Progenitor cell of endocrine pancreas (in vitro differentiated cells): Measurements from ENCODE around the gene KIF15. TPM values are rescaled to one million over a fixed set of nuclear protein-coding genes. Genes with fewer than 3 reads are reported as not detected.

Experiments used
- DNase-seq: peaks from one replicate; pipeline ENCODE4 v3.0.0; 2021; ENCODE audit warnings: low spot score; ENCODE audit not compliant: unreplicated experiment
- H3K27ac Mint-ChIP-seq: 2 replicates; pipeline ENCODE4 v1.8.0; 2021; ENCODE audit warnings: mild to moderate bottlenecking, moderate library complexity, mixed read lengths
- H3K27me3 Mint-ChIP-seq: 2 replicates; pipeline ENCODE4 v1.8.0; 2021; ENCODE audit warnings: mixed read lengths
- H3K36me3 Mint-ChIP-seq: 2 replicates; pipeline ENCODE4 v1.8.0; 2022; ENCODE audit warnings: mixed read lengths; ENCODE audit not compliant: insufficient read depth
- H3K4me1 Mint-ChIP-seq: 2 replicates; pipeline ENCODE4 v1.8.0; 2021; ENCODE audit warnings: low read depth, mixed read lengths
- H3K4me3 Mint-ChIP-seq: 2 replicates; pipeline ENCODE4 v1.8.0; 2021; ENCODE audit warnings: low read depth, mild to moderate bottlenecking, moderate library complexity, mixed read lengths
- H3K9me3 Mint-ChIP-seq: 2 replicates; pipeline ENCODE4 v1.8.0; 2021; ENCODE audit warnings: low read depth, mixed read lengths
- CTCF ChIP-seq: fragments of 200-600 bp; sonication (generic); IDR thresholded peaks from one replicate; pipeline ENCODE4 v1.5.0; 2021; ENCODE audit warnings: antibody characterized with exemption, mild to moderate bottlenecking; ENCODE audit not compliant: unreplicated experiment
- total RNA-seq: library from RNA; stranded (reverse); gene quantifications from 2 replicates; pipeline ENCODE4 v1.2.1, GENCODE V29; 2021

KIF15 gene
- total RNA-seq, 1 donor from 2014 or later = 21.4 TPM

GRCh38 chr3:44886561-44886960 lies 125.0 kb downstream of the KIF15 start:
- Mint-ChIP-seq H3K27me3 (peaks cover 16% of the 10 kb centered on the region), H3K36me3 (no peaks in the 10 kb centered on the region), H3K4me1 (no peaks in the 10 kb centered on the region), H3K9me3 (no peaks in the 10 kb centered on the region), H3K27ac (no peak overlapping the region), H3K4me3 (no peak overlapping the region)
- DNase-seq = no peak
- no peak for TF ChIP-seq CTCF

DNA sequence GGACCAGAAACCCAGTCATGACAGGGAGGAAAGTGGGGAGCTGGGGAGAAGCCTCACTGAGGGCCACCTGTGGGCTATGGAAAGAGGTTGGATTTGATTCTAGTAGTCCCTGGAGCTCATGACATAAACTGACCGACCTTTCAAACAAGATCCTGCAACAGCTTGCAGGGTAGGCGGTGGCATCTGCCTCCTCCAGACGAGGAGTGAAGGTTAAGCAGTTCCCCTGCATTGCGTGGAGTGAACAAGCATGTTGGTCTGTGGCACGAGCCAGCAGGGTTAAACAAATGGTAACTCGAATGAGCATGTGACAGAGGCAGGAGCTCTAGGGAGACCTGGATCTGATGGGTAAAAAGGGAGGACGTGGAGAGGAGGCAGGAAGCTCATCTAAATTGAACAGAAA lies 125.5 kb downstream of the KIF15 start:
- H3K4me1 Mint-ChIP-seq = no peaks in the 10 kb centered on the region
- DNase-seq = no peak
- H3K36me3 Mint-ChIP-seq = no peaks in the 10 kb centered on the region
- no peaks in the 10 kb centered on the region for H3K9me3 Mint-ChIP-seq
- peaks cover 16% of the 10 kb centered on the region for H3K27me3 Mint-ChIP-seq
- TF ChIP-seq CTCF = no peak
- H3K4me3 Mint-ChIP-seq = no peak overlapping the region
- peak overlapping the region; percentile 75 for H3K27ac Mint-ChIP-seq

DNA sequence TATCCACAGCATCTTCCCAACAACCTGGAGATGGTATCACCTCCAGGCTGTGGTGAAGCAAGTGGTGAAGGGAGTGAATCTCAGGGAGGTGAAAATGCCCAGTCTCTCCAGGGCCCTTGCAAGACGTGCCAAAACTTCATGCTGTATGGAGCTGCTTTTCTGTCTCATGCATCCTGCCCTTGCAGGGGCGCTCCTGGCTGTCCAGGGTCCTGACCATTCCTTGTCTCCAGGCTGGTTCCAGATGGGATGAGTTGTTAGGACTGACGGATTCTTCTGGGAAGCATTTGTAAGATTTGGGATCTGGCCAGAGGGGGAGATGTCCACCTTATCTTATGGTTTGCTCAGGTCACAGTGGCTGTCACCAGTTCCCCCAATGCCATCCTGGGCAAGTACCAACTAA lies 128.7 kb downstream of the KIF15 start:
- Mint-ChIP-seq H3K27ac (no peak overlapping the region), H3K27me3 (peaks cover 14% of the 10 kb centered on the region), H3K4me3 (no peak overlapping the region), H3K4me1 (no peaks in the 10 kb centered on the region), H3K9me3 (no peaks in the 10 kb centered on the region), H3K36me3 (no peaks in the 10 kb centered on the region)
- no peak for DNase-seq
- TF ChIP-seq CTCF = no peak

DNA sequence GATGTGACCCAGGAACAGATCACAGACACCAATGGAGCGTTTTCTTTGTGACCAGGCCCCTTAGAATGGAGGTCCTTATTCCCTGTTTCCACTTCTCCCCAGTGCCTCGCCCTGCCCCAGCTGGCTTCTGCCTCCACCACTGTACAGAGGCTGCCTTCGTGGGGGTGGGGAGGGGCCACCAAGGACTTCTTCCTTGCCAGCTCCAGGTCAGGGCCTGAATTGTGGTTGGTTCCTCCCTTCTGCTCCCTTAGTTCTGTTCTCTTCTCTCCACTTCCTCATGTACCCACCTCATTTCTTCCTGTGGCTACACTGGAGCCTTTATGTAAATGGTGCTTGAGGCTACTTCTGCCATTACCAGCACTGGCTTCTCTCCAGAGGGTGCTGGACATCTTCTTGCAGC lies 129.3 kb downstream of the KIF15 start:
- no peak for TF ChIP-seq CTCF
- Mint-ChIP-seq H3K36me3 (no peaks in the 10 kb centered on the region), H3K27ac (no peak overlapping the region), H3K4me1 (no peaks in the 10 kb centered on the region), H3K9me3 (no peaks in the 10 kb centered on the region), H3K27me3 (peaks cover 14% of the 10 kb centered on the region), H3K4me3 (no peak overlapping the region)
- no peak for DNase-seq

DNA sequence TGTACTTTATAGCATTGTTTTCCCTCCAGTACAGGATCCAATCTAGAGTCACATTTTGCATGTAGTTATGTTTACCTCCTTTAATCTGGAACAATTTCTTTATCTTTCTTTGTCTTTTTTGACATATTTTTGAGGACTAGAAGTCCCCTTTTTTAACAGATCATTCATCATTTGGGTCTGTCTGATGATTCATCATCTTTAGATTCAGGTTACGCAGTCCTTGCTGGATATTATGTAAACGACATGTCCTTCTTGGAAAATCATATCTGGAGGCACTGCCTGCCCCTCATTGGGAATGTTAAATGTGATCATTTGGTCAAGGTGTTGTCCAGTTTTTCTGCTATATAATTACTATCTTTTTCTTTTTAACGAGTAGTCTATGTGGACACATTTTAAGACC lies 131.1 kb downstream of the KIF15 start:
- Mint-ChIP-seq H3K4me1 (no peaks in the 10 kb centered on the region), H3K9me3 (no peaks in the 10 kb centered on the region), H3K27ac (no peak overlapping the region), H3K27me3 (peaks cover 11% of the 10 kb centered on the region), H3K4me3 (no peak overlapping the region), H3K36me3 (no peaks in the 10 kb centered on the region)
- no peak for TF ChIP-seq CTCF
- DNase-seq = no peak
